Measurements from ENCODE around the gene SORBS1.

Gene SORBS1

DNA sequence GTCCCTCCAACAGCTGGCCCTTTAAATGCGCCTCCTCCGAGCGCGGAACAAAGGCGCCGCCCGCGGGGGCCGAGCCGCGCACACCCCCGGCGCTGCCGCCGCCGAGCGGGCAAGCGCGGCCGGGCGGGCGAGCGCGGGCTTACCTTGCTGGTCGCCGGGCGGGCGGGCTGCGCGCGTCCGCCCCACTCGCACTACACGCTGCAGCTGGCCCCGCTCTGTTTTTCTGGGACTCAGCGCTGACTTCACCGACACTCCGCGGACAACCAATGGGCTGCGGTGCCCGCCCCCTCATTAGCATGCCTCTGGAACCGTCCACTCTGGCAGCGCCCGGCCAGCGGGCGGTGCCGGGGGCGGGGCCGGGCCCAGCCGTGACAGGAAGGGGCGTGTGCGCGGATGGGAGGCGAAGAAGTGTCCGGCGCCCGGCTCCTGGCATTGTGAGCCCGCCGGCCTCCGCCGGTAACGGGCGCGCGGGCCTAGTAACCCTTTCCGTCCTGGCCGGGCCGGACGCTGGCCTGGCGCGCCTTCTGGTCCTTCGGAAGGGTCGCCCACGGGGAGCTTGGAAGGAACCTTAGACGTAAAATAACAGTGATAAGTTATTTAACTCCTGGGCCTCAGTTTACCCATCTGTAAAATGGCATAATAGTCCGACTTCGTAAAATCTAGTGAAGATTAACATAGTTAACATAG, at the start of gene SORBS1:
TSS of gene SORBS1 (minus strand) at position 195 of the 687 bp plus-strand sequence. CDS start 120,236 bp downstream, outside the sequence.
- DNase-seq: peak; percentile 91

GRCh38 chr10:95610727-95611126, 49.6 kb upstream of the SORBS1 start:
- no peak for DNase-seq

- DNase-seq: no peak
Measured at GRCh38 chr10:95606922-95607321, 45.8 kb upstream of the SORBS1 start.

GRCh38 chr10:95605163-95605562, 44.0 kb upstream of the SORBS1 start:
- DNase-seq: no peak

GRCh38 chr10:95604630-95605029, 43.5 kb upstream of the SORBS1 start:
- no peak for DNase-seq

DNA sequence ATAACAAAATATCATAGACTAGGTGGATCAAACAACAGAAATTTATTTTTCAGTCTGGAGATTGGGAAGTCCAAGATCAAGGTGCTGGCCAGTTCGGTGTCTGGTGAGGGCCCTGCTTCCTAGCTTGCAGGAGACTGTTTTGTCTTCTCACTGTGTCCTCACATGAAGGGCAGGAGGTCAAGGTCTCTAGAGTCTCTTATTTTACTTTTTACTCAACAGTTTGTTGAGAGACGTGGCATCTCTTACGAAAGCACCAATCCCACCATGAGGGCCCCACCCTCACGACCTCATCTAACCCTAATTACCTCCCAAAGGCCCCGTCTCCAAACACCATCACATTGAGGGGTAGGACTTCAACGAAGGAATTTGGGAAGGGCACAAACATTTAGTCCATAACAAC, 41.2 kb upstream of the SORBS1 start:
- DNase-seq: no peak

DNA sequence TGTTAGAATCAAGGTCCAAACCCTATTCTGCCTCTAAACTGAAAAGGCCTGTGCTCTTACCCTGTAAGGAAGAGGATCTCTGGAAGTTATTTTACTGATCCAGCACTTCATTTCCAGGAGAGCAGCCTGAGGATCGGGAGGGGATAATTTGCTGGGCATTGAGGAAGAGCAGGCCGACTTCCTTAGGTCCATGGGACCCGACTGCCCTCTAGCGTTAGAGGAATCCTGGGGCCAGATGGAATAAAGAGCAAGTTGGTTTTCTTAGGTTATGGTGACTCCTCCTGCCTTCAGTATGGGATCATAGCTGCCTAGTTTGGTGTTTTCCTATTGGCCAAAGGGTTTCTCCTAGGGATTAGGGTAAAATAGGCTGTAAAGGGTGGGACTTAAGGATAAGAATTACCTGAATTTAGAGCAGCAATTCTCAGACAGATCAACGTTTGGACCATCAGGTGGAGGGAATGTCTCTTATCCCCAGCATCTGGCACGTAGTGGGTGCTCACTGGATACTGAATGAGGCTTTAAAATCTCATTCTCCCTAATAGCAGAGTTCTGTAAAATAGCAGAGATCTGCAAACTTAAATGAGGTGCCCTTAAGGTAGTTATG, 40.0 kb upstream of the SORBS1 start:
- peak; percentile 70 for DNase-seq

DNA sequence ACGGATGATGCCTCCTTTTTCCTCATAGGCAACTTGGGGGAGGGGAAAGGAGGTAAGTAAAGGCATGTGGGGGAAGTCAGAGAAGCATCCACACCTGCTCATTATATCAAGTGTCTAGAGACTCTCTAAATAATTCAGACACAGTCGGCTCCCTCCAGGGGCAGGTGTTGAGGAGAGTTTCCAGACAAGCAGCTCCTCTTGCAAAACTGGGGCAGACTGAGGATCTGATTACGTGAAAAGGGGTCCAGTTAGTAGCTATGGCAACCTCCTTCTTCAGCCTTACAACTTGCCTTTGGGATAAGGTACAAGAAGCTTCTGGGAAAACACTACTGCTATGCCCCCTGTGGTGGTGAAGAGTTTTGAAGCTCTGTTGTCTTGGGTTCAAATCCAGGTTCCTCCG, 39.0 kb upstream of the SORBS1 start:
- no peak for DNase-seq

DNA sequence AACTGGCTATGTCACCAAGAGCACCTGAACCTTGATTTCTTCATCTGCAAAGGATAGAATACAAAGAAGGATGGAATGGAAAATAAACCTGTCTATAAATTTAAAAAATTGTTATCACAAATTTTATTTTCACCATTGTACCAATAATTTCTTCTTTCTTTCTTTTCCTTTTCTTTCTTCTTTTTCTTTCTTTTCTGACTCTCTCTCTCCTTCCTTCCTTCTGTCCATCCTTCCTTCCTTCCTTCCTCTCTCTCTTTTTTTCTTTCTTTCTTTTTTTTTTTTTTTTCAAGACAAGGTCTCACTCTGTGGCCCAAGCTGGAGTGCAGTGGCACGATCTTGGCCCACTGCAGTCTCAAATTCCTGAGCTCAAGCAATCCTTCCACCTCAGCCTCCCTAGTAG, 36.6 kb upstream of the SORBS1 start:
- DNase-seq: no peak

GRCh38 chr10:95588025-95588424, 26.9 kb upstream of the SORBS1 start:
- DNase-seq: no peak

GRCh38 chr10:95579835-95580535, 18.8 kb upstream of the SORBS1 start:
- DNase-seq: no peak

- DNase-seq: no peak
Measured at GRCh38 chr10:95579292-95579691, 18.1 kb upstream of the SORBS1 start.

DNA sequence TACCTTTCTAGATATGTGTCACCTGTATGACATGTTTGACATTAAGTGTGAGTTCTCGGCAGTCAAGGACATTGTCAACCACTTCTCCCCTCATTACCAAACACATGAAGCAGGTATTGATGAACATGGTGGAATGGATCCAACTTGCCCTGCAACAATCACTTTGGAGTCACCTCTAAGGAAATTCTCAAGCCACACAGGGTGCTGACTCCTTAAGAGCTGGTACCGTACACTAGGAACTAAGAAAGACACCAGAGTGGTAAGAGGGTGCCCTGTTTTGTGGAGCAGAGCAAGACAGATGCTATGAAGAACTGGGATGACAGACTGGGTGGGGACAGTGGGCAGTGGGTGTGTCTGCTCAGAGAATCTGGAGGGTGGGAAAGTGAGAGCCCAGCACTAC, 17.4 kb upstream of the SORBS1 start:
- no peak for DNase-seq

- no peak for DNase-seq
Measured at GRCh38 chr10:95574649-95575365, 13.6 kb upstream of the SORBS1 start.

DNA sequence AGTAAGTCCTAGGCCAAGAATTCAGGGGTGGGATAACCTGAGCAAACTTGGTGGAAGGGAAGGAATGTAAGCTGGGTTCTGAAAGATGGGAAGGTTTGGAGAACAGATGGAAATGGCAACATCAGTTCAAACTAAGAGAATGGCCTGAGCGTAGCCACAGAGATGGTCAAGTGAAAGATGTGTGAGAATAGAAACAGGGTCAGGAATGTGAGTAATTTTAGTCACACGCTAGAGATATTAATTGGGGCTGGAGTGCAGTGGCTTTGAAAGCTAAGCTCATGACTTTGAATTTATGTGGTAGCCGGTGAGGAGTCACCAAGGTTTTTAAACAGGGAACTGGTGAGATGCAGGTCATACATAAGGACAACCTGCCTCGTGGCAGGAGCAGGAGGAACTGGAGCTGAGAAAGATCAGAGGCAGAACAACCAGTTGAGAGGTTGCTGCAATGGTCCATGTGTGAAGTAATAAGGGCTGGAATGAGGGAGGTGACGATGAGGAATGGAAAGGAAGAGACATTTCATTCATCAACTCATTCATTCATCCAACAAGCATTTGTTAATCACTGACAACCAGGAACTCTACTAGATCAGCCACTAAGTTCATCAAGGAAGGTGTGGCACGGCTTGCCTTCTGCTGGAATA, 12.9 kb upstream of the SORBS1 start:
- DNase-seq: no peak

DNA sequence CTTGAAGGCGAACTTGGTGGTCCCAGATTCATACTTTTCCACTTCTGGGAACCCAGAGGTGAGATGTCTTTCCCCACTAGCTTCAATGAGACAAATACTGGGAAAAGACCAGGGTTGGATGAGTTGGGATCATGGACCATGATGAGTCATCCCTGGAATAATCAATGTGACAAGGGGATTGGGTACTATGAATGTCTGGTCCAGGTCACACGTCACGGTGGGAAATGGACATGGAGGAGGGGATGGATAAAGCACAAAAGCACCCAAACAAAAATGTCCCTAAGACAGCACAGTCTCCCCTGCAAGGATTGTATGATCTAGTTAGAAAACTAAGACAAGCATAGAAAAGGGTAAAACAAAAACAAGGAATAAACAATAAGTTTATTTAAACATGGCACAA, 12.4 kb upstream of the SORBS1 start:
- DNase-seq: no peak

GRCh38 chr10:95572131-95572820, 11.1 kb upstream of the SORBS1 start:
- no peak for DNase-seq

DNA sequence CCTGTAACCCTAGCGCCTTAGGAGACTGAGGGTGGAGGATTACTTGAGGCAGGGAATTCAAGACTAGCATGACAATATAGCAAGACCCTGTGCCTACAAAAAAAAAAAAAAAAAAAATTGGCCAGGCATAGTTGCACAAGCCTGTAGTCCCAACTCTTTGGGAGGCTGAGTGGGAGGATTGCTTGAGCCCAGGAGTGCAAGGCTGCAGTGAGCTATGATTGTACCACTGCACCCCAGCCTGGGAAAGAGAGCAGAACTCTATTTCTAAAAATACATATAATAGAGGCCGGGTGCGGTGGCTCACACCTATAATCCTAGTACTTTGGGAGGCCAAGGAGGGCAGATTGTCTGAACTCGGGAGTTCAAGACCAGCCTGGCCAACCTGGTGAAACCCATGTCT, 10.2 kb upstream of the SORBS1 start:
- DNase-seq: no peak

DNA sequence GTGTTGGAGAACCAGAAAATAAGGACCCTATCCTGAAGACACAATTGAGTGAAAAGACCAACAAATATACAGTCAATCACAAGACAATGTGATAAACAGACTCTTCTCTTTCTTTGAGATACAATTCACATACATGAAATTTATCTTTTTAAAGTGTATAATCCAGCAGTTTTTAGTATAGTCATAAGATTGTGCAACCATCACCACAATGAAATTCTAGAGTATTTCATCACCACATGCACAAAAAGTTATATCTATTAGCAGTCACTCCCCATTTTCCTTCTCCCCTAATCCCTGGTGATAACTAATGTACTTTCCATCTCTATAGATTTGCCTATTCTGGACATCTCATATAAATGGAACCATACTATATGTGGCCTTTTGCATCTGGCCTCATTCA, 8.2 kb upstream of the SORBS1 start:
- DNase-seq: no peak

DNA sequence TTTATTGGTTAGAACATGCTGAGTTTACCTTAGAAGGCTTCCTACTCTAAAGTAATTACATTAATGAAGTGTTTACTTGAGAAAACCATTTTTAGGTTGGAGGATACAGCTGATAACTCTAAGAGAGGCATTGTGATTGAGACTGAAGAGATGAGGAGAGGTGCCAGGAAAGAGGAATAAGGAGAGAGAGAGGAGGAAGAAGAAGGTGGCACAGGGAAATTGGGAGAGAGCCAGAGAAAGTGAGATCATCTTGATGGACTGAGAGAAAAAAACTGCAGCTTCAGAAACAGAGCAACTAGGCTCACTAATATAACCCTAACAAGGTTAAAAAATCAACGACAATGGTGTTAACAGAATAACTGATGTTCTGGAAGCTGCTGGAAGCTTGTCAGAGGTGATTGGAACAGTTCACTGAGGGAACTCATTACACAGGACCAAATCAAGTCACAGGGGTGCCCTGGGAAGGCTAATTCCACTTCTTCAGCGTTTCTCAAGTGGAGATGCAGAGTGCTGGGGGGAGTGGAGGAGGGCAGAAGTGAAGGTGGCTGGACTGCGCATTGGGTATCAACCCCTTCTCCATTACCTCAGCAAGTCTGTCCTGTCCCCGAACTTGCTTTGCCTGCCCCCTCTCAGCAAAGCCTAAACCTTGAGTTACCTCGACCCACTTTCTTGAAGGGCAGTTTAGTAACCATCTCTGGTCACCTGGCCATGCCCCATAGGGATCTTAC, 6.9 kb upstream of the SORBS1 start:
- no peak for DNase-seq

DNA sequence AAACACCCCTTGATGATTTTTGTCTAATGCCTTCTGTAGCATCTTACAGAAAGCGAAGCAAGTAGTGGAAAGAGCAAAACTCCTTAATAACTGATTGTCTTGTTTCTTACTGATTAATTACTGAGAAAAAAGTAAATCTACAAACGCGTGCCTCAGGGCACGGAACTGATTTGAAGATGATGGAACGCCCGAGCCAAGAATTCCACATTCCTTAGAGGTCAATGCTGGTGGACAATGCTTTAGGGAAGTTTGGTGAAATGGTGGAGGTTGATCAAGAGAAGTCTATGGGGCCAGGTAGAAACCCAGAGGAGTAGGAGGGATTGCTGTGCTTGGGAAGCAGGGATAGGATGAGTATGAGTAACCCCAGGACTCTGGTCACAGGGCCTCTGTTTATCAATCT, 5.0 kb upstream of the SORBS1 start:
- no peak for DNase-seq

DNA sequence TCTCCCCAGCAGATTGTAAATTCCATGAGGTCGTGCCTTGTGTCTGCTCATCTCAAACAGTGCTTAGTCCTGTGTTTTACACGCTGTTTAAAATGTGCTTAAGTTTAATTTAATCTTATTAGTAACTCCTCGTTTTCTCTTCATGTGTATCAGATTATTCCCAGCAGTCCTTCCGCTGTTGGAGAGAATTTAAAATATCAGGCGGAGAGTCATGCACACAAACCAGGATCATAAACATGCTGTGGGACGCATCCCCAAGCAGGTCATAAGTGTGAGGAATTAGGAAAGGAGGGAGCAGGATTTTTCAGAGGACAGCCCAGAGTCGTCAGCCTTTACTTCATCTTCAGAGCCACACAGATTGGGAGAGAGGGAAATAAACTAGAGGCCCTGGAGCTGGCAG, 4.2 kb upstream of the SORBS1 start:
- DNase-seq: no peak
